22Rv1 (cell line): ENCODE data around the gene CRNKL1.

Source experiments
- ZFX ChIP-seq: fragments of 450-650 bp; IDR thresholded peaks from 2 replicates; pipeline ENCODE4 v1.6.1; 2017; ENCODE audit warnings: antibody characterized with exemption, borderline replicate concordance
- TF ChIP-seq, protein P1 (sequence below): fragments of 450-650 bp; IDR thresholded peaks from 2 replicates; pipeline ENCODE4 v1.5.1; 2017; ENCODE audit warnings: mild to moderate bottlenecking

DNA sequence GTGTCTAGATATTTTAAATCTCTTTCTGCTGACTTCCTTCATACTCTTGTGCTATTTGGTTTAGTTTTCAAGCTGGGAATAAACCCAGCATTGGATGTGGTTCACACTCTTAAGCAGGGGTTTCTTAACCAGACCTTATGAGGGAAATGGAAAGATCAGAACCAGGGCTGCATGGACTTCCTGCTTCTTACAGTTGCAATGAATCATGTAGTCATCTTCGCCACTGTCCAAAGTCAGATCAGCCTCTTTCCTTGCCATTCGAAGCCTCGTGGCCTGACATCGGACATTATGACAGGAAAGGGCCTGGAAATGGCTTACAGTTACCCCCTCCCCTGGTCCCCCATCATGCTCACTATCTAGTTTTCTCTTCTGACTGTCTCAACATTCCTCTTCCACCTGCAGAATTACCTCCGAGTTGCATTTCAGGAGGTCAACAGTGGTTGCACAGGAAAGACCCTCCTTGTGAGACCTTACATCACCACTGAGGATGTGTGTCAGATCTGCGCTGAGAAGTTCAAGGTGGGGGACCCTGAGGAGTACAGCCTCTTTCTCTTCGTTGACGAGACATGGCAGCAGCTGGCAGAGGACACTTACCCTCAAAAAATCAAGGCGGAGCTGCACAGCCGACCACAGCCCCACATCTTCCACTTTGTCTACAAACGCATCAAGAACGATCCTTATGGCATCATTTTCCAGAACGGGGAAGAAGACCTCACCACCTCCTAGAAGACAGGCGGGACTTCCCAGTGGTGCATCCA lies 51.9 kb downstream of the CRNKL1 start:
- TF ChIP-seq, protein P1, sequence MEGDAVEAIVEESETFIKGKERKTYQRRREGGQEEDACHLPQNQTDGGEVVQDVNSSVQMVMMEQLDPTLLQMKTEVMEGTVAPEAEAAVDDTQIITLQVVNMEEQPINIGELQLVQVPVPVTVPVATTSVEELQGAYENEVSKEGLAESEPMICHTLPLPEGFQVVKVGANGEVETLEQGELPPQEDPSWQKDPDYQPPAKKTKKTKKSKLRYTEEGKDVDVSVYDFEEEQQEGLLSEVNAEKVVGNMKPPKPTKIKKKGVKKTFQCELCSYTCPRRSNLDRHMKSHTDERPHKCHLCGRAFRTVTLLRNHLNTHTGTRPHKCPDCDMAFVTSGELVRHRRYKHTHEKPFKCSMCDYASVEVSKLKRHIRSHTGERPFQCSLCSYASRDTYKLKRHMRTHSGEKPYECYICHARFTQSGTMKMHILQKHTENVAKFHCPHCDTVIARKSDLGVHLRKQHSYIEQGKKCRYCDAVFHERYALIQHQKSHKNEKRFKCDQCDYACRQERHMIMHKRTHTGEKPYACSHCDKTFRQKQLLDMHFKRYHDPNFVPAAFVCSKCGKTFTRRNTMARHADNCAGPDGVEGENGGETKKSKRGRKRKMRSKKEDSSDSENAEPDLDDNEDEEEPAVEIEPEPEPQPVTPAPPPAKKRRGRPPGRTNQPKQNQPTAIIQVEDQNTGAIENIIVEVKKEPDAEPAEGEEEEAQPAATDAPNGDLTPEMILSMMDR: no peak
- TF ChIP-seq ZFX: no peak
